ENCODE results near the gene DUSP28.

The DUSP28 gene

DNA sequence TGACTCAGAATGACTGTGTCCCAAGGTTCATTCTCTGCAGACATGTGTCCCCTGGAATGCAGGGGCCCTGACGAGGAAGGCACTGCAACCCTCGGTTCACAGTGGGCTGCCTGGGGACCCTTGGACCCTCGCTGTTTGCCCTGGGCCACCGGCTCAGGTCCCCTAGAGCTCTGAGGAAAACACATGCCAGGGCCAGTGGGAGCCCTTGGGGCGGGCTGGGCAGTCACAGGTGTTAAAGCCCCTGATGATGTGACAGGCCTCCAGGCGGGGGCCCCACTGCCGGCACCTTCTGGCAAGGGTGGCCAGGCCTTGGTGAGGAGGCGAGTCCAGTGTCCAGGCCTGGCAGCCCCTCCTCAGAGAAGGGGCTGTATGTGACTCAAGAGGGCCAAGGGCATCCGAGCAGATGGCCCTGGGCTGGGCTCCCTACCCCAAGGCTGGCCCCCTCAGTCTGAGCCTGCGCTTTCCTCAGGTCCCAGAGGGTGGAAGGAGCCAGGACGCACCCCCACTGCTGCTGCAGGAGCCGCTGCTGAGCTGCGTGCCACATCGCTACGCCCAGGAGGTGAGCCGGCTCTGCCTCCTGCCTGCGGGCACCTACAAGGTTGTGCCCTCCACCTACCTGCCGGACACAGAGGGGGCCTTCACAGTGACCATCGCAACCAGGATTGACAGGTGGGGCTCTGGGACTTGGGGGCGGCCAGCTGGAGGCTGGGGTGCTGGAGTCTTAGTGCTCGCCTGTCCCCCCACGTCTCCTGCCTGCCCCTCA lies 37.4 kb downstream of the DUSP28 start:
- Histone ChIP-seq H3K4me3 (ENCODE audit: low read depth, low read length) (no peak overlapping the region), H3K27ac (no peak overlapping the region), H3K36me3 (peaks cover 27% of the 10 kb centered on the region), H3K9me3 (ENCODE audit: severe bottlenecking) (no peaks in the 10 kb centered on the region), H3K27me3 (ENCODE audit: insufficient read depth, low read depth, severe bottlenecking) (no peaks in the 10 kb centered on the region)
- DNase-seq, result peak; percentile 5
- TF ChIP-seq, protein P1, sequence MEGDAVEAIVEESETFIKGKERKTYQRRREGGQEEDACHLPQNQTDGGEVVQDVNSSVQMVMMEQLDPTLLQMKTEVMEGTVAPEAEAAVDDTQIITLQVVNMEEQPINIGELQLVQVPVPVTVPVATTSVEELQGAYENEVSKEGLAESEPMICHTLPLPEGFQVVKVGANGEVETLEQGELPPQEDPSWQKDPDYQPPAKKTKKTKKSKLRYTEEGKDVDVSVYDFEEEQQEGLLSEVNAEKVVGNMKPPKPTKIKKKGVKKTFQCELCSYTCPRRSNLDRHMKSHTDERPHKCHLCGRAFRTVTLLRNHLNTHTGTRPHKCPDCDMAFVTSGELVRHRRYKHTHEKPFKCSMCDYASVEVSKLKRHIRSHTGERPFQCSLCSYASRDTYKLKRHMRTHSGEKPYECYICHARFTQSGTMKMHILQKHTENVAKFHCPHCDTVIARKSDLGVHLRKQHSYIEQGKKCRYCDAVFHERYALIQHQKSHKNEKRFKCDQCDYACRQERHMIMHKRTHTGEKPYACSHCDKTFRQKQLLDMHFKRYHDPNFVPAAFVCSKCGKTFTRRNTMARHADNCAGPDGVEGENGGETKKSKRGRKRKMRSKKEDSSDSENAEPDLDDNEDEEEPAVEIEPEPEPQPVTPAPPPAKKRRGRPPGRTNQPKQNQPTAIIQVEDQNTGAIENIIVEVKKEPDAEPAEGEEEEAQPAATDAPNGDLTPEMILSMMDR (IDR thresholded peaks at IDR 0.05; ENCODE audit: low read depth, low read length), result no peak

DNA sequence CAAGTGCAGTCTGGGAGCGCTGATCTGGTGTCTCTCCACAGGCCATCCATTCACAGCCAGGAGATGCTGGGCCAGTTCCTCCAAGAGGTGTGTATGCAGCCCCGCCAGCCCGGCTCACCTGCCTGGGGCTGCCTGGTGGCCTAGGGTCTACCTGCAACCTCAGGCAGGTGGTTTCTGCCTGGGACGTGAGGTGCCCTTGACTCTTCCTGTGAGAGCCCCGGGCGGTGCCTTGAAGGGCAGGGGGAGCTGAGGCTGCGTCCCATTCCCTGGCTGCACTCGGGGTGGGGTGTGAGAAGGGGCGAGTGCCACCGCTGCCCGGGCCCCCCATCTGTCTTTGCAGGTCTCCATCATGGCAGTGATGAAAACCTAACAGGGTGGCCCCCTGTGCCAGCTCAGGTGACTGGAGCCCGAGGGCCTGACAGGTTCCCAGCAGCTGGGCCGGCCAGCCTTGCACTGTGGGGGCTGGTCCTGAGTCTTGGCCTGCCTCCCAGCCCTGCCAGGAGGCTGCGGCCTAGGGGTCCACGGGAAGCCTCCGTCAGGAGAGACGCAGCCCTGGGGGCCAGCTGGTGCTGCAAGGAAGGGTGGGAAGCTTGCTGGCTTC lies 38.3 kb downstream of the DUSP28 start:
- Histone ChIP-seq H3K27me3 (ENCODE audit: insufficient read depth, low read depth, severe bottlenecking) (no peaks in the 10 kb centered on the region), H3K36me3 (peaks cover 23% of the 10 kb centered on the region), H3K9me3 (ENCODE audit: severe bottlenecking) (no peaks in the 10 kb centered on the region), H3K4me3 (ENCODE audit: low read depth, low read length) (no peak overlapping the region), H3K27ac (no peak overlapping the region)
- DNase-seq, result peak; percentile 3
- TF ChIP-seq, protein P1 (IDR thresholded peaks at IDR 0.05; ENCODE audit: low read depth, low read length), result no peak

DNA sequence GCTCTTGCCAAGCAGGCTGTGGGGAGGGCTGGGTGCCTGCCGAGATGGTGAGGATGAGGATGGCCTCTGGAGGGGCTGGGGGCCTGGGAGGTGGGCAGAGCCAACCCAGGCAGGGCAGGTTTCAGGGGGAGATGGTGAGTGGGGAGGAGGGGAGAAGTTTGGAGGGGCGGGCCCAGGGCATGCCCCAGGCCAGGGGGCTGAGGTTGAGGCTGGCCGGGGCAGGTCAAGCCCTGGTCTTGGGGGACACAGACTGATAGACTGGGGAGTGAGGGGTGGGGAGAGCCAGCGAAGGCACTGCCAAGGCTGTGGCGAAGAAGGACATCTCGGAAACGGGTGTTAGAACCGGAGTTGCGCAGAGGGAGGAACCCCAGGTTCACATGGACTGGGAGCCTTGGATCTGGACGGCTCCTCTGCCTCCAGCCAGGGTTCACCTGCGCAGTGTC lies 39.0 kb downstream of the DUSP28 start:
- peaks cover 23% of the 10 kb centered on the region for H3K36me3 ChIP-seq
- TF ChIP-seq, protein P1 (IDR thresholded peaks at IDR 0.05; ENCODE audit: low read depth, low read length), result no peak

DNA sequence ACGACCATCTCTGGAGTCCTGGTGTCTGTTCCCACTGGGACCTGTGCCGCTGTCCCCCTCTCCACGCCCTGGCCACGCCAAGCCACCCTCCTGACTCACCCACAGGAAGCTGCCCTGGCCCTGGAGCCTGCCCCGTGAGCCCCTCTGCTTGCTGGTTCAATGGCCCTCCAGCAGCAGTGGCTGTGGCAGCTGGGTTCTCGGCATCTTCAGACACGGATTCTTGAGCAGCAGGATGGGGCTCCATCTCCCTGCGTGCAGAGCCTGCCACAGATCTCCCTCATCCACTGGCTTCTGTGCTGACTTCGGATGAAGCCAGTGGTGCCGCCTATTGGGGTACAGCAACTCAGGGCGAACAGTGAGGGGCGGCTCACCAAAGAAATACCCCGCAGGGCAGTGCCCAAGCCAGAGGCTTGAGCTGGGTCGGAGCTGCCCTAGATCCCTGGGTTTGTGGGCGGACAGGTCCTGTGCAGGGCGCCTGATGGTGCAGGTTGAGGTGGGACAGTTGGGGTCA lies 40.3 kb downstream of the DUSP28 start:
- no peaks in the 10 kb centered on the region for H3K9me3 ChIP-seq (ENCODE audit: severe bottlenecking)
- no peak overlapping the region for H3K4me3 ChIP-seq (ENCODE audit: low read depth, low read length)
- peak; percentile 6 for DNase-seq
- H3K27ac ChIP-seq, result no peak overlapping the region
- no peaks in the 10 kb centered on the region for H3K27me3 ChIP-seq (ENCODE audit: insufficient read depth, low read depth, severe bottlenecking)
- H3K36me3 ChIP-seq, result peaks cover 20% of the 10 kb centered on the region
- TF ChIP-seq, protein P1 (IDR thresholded peaks at IDR 0.05; ENCODE audit: low read depth, low read length), result no peak

More for the DNA sequence above, 39.0 kb downstream of the DUSP28 start:
- H3K27ac ChIP-seq, result no peak overlapping the region
- H3K9me3 ChIP-seq (ENCODE audit: severe bottlenecking), result no peaks in the 10 kb centered on the region
- no peaks in the 10 kb centered on the region for H3K27me3 ChIP-seq (ENCODE audit: insufficient read depth, low read depth, severe bottlenecking)
- no peak for DNase-seq
- no peak overlapping the region for H3K4me3 ChIP-seq (ENCODE audit: low read depth, low read length)

DNA sequence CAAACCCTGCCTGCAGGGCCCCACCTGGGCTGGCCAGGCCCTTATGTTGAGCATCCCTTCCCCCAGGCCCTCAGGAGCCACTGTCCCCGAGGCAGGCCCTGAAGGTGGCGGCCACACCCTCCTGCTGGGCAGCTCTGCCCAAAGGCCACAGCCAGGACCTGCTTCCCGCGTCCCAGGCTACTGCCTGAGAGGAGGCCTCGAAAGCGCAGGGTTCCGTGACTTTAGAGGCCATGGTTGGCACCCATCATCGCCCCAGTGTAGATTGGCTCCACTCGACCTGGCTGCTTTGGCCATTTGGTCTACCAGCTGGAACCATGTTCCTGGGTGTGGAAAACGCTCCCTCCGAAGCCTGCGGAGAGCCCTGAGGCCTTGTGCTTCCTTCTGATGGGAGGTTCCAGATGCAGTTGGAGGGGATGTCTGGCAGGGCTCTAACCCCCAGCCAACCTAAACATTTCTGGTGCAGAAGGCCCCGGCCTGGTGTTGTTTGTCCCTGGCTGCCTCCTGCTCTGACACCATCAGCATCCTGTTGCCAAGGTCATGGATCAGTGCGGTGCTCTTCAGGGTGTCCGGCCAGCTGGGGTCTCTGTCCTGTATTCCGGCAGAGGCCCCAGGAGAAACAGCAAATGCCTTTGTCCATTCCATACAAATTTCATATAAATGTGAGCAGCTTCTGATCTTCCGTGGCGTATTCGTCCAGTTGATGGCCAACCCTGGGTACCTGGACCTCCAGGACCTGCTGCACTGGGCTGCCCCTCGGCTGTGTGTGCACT lies 41.1 kb downstream of the DUSP28 start:
- Histone ChIP-seq H3K4me3 (ENCODE audit: low read depth, low read length) (no peak overlapping the region), H3K36me3 (peaks cover 15% of the 10 kb centered on the region), H3K27ac (no peak overlapping the region), H3K27me3 (ENCODE audit: insufficient read depth, low read depth, severe bottlenecking) (no peaks in the 10 kb centered on the region), H3K9me3 (ENCODE audit: severe bottlenecking) (no peaks in the 10 kb centered on the region)
- TF ChIP-seq, protein P1 (IDR thresholded peaks at IDR 0.05; ENCODE audit: low read depth, low read length), result no peak
- peak; percentile 3 for DNase-seq
